HepG2 (cell line): Measurements from ENCODE around the gene RFX7.

Experiments
- CREB1 ChIP-seq, 2 experiments: fragments of 450-650 bp in 1 of 2; IDR thresholded peaks; 2 replicates each; pipeline ENCODE4 v1.6.1; 2016 to 2017; ENCODE audit warnings: control low read depth in 1 of 2, mild to moderate bottlenecking in 1 of 2, missing compliant biosample characterization in 1 of 2, missing genetic modification characterization in 1 of 2
- GATAD1 ChIP-seq: IDR thresholded peaks from 2 replicates; pipeline ENCODE4 v1.6.1; 2016; ENCODE audit warnings: missing genetic modification reagents, missing compliant biosample characterization
- HES4 ChIP-seq: sonication (generic); formaldehyde crosslinking; IDR thresholded peaks from 2 replicates; pipeline ENCODE4 v1.9.0; 2021; ENCODE audit warnings: mild to moderate bottlenecking, missing genetic modification reagents, borderline replicate concordance
- HNRNPLL ChIP-seq: fragments of 200-400 bp; formaldehyde crosslinking; IDR thresholded peaks from 2 replicates; pipeline ENCODE4 v1.6.1; 2017; ENCODE audit warnings: mild to moderate bottlenecking, low read depth, low read length; ENCODE audit not compliant: poor library complexity, severe bottlenecking
- NCOA2 ChIP-seq: sonication (generic); formaldehyde crosslinking; IDR thresholded peaks from 2 replicates; pipeline ENCODE4 v1.8.0; 2022; ENCODE audit warnings: inconsistent platforms
- POLR2A ChIP-seq, 2 experiments: IDR thresholded peaks; 2 replicates each; pipeline ENCODE4 v1.6.1; 2011; ENCODE audit warnings: low read depth in 2 of 2, low read length in 2 of 2, mild to moderate bottlenecking in 1 of 2, moderate library complexity in 1 of 2; ENCODE audit not compliant: insufficient read depth in 1 of 2
- RXRB ChIP-seq: IDR thresholded peaks from 2 replicates; pipeline ENCODE4 v1.6.1; 2016; ENCODE audit warnings: borderline replicate concordance, missing genetic modification reagents, missing compliant biosample characterization
- TAF1 ChIP-seq: sonication (generic); formaldehyde crosslinking; IDR thresholded peaks from 2 replicates; pipeline ENCODE4 v1.4.0; 2020; ENCODE audit warnings: missing genetic modification reagents
- ZBTB26 ChIP-seq: IDR thresholded peaks from 2 replicates; pipeline ENCODE4 v1.6.1; 2016; ENCODE audit warnings: missing compliant biosample characterization, missing genetic modification reagents, borderline replicate concordance

- TF ChIP-seq CREB1 (IDR thresholded peaks at IDR 0.05) (no peak), CREB1 (CRISPR knock-in tag; IDR thresholded peaks at IDR 0.05) (no peak), HNRNPLL (no peak), ZBTB26 (no peak), POLR2A (IDR thresholded peaks at IDR 0.05; ENCODE audit: insufficient read depth in 1 of 2, low read depth in 2 of 2, low read length in 2 of 2) (no peak), TAF1 (CRISPR knock-in tag) (no peak), NCOA2 (CRISPR knock-in tag) (no peak), GATAD1 (no peak), HES4 (no peak), RXRB (CRISPR knock-in tag) (no peak)
Observed at GRCh38 chr15:56175788-56176187, 67.9 kb downstream of the RFX7 start.
